NCI-H2107 (cell line): ENCODE data around the gene CFDP1.

Experiments used
- DNase-seq: peaks from one replicate; lab custom pipeline; 2025; lab: John Stamatoyannopoulos, UW

CFDP1 gene

GRCh38 chr16:75319513-75320411 lies 113.5 kb downstream of the CFDP1 start:
- no peak for DNase-seq

DNA sequence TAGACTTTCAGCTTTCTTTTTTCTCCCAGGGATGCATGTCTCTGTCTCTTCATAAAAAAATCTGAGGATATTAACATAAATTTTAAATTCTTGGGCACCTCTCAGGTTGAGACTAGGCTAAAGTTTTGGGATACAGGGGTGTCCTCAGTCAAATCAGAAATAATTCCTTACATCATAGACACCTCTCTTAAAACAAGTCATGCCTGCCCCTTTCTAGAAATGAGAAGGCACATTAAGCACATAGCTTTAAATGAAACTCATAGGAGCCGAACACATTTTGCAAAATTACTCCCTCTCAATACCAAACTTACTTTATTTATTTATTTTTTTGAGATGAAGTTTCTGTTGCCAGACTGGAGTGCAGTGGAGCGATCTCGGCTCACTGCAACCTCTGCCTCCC lies 114.6 kb downstream of the CFDP1 start:
- no peak for DNase-seq

DNA sequence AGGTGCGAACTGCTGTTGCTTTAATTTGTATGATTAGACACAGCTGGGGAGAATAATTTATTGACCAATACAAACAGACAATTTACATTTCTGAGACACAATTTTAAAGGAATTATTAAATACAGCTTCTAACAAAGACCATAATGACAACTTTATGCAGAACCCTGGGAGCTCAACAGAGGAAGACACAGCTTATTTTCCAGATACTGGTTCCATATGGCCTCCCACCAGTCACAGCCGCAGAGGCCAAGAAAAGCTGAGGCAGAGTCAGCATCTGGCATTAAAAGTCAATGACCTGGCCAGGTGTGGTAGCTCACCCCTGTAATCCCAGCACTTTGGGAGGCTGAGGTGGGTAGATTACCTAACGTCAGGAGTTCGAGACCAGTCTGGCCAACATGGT lies 115.8 kb downstream of the CFDP1 start:
- no peak for DNase-seq

GRCh38 chr16:75317101-75317522 lies 116.2 kb downstream of the CFDP1 start:
- DNase-seq, result no peak

DNA sequence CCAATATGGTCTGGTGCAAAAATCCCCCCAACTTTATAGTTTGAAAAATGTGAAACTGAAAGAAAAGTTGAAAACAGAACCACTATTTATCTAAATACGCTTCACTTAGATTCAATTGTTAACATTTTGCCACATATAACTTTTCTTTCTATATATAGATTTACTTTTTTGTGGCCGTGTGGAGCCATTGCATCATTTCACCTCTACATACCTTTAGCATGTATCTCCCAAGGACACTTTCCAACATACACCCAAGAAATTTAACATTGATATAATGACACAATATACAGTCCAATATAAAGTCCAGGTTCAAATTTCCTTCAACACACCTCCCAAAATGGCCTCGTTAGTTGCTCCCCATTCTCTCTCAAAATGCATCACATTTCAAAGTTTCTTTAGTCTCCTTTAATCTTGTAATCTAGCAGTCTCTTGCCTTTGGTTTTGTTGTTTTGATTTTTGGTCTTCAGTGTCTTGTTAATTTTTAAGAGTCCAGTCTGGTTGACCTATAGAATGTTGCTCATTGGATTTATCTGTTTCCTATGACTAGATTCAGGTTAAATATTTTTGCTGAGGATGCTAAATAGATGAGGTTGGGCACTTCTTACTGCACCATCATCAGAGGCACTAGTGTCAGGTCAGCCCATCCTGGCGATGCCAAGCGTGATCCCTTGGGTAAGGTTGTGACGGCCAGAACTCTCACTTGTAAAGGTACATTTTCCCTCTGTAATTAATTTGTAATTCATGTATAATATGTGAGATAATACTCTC lies 117.6 kb downstream of the CFDP1 start:
- no peak for DNase-seq

DNA sequence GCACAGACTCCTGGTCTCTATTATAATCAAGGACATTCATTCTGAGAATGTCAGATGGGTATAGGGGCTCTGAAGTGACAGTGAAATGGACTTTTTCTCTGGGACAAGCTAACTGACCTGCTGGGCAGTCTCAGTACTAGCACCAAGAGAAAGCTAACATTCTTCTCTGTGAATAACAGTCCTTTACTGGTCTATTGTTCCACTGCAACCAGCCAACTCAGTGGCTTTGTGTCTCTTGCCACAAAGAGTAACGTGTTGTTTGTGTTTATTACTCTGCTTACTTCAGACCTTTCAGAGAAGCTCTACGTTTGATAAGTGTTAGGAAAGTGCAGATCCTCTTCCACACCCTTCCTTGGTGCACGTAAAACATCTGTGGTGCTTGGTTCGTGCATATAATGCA lies 120.4 kb downstream of the CFDP1 start:
- DNase-seq, result no peak

DNA sequence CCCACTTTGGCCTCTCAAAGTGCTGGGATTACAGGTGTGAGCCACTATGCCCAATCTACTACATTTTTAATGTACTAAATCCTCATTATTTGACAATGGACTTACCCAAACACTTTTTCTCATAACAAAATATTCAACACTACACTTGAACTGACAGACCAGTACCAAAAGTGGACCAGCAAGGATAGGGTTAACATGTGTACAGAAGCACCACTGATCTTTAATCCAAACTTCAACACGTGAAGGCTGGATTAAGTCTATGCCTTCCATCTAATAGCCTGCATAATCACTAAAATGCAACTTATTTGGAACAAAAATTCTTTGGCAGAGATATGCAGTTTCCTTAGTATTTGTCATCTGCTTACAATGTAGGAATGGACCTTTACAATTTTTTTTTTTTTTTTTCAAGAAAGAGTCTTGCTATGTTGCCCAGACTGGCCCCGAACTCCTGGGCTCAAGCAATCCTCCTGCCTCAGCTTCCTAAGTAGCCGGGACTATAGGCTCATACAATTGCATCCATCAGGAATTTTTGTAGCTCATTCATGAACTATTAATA lies 121.8 kb downstream of the CFDP1 start:
- DNase-seq, result no peak

DNA sequence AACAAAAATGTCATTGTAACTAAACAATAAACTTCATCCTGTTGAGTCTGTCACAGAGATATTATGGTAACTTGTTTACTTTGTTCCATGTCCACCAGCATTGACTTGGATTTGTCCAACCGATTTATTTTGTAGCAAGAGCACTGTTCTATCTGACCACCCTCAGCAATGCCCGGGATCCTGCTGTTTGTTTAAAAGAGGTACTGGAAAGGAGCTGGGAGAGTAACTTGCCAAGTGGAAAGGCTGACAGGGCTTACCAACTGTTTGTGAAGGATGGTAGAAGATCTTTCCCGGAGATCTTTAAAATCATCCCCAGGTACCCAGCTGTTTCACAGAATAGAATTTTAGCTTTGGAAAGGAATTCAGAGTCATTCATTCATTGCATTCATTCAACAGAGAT lies 122.8 kb downstream of the CFDP1 start:
- no peak for DNase-seq

- DNase-seq, result no peak
These were observed 123.3 kb downstream of the CFDP1 start for GRCh38 chr16:75309899-75310430.

DNA sequence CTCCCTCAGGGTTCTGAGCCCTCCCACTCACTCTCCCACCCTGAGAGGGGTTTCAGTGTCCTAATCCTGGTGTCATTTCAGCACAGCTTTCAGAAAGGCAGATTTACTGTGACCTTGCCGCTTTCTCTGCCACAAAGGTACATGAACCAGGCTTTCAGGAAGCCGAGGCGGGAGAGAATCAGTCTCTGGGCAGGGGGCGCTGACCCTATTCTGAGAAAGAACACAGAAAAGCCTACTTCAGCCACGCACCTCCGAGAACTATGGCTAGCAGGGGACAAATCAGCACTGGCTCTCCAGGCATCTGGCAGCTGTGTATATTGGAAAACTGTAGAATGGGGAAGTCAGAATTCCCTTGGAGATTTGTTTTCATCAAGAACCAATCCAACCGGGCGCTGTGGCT lies 124.1 kb downstream of the CFDP1 start:
- DNase-seq, result no peak

DNA sequence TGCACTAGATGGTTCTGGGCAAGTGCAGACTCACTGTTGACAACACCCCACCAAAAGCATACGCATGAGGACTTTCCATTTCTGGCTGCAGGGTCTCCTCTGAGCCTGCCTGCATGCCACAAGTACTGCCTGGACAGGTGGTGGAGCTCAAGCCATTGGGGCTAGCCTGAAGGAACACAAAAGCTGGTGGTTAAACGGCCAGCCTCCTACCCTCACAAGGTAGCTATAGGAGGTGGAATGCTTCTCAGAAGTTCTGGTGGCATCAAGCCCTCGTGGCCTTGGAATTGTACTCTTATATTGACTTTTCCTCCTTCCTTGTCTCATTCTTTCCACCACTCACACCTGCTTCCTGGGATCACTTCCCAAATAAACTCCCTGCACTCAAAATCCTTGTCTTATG lies 125.3 kb downstream of the CFDP1 start:
- DNase-seq, result no peak

GRCh38 chr16:75307506-75307905 lies 125.8 kb downstream of the CFDP1 start:
- no peak for DNase-seq

- no peak for DNase-seq
These were observed 127.1 kb downstream of the CFDP1 start for GRCh38 chr16:75306099-75306762.

DNA sequence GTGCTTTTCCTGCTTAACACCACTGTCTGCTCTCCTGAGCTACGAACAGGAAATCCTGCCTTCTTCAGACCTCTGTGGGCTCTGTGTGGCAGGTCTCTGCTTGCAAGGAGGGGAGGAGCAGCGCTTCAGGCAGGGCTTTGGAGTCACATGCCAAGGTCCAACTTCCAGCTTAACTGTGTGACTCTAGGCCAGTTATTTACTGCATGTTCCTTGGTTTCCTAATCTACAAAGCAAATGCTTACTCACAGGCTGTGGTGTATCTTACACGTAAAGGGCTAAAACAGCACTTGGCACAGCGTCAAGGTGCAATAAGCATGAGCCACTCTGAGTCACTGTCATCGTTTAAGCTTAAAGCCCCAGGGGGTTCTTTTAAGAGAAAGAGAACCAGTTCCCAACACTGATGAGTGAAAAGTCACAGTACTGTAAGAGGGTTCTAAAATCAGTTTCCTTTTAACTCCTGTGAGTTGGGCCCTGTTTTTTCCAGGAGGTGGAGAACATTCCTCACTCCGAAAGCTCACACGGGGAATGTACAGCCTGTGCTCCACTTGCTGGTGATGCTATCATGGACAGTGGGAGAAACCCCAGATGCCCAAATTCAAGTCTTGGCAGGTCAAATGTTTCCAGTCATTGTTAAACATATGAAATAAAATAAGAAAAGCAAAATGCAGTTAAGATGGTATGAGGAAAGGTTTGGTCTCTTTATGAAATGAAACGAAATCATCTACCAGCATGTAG lies 127.8 kb downstream of the CFDP1 start:
- DNase-seq, result peak; percentile 63

- DNase-seq, result no peak
These were observed 128.6 kb downstream of the CFDP1 start for GRCh38 chr16:75304521-75305363.

DNA sequence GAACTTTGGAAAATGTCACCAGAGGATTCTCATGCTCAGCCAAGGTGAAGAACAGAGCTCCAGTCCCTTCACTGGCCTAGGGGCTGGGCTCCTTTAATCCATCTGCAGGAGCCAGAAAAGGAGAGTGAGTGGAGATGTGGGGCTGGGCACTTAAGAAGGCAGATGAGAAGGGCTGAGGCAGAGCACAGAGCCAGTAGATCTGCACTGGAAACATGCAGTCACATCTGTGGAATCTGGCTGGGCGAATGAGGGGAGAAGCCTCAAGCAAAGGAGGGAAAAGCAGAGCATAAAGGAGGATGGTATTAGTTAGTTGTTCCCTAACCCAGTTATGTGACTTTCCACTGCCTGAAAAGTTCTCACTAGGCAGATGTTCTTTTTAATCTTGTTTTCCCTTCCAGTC lies 131.5 kb downstream of the CFDP1 start:
- DNase-seq, result no peak

DNA sequence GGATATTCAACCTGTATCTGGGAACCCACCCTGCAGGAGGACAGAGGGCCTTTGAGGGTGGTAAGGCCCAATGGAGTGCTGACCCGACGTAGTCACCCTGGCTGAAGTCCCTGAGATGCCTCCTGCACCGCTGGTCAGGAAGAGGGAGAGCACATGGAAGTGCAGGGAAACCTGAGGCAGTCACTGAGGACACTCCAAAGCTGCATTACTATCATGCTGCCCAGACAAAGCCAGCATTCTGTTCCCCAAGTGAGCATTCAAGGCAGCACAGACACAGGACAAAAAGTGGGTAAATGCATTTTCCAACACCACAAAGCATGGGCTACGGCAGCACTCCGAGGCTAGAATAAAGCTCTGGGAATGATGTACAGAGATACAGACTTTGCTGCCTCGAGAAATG lies 135.0 kb downstream of the CFDP1 start:
- no peak for DNase-seq

DNA sequence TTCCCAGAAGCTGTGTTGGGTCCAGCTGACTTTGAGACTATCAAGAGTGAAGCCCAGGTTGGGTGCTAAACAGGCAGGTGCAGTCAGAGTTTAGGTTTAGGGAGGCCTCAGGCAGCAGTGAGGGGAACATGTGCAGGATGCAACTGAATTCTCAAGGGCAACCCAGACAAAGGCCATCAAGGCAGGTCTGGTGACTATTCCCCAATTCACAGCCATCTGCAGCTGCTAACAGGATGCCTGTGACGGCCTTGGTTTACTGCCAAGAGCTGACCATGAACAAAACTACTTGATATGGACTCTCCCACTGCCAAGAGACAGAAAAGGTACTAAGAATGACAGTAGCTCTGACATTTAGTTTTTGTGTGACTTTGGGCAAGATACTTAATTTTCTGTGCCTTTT lies 136.7 kb downstream of the CFDP1 start:
- DNase-seq, result no peak

DNA sequence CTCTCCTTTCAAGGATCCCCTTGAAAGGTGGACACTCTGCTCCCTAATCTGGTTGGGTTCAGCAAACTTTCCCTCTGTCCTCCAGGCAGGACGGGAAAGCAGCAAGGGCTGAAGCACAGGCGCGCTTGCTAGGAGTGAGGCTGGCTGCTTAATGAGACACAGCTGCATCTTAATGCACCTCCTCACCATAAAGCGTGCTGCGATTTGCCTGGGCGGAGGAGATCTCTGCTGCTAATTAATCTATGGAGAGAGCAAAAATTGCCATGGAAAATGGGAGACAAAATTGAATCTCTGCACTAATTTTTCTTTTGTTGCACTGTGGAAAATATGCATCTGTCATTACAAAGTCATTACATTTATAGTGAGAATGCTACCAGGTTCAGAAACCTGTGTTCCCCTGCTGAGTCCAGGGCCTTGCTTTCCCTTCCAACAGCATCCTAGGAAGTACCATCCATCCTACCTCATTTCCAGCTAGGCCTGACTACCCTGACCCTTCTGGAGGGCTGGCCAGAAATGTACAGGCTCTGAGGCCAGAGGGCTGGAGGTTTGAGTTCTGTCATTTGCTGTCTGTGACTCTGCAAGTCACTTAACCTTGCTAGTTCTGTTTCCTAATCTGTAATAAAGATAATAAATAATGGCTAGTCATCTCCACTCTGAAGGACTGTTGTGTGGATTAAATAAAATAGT lies 138.4 kb downstream of the CFDP1 start:
- no peak for DNase-seq

DNA sequence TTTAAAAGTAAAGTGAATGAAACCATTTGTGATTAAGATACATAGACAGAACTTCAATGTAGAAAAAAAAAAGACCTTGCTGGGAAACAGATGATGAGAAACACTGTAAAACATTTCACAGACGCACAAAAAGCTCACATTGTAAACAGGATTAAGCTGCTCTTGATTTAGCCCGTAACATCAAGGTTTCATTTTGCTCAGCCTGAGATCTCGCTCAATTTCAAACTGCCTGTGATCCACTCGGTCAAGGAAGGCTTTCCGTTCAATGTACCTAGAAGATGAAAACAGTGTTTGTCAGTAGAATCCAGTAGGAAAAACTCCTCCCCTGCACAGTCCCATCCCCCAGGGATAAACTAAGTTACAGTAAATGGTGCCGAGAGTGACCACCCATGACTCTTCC lies 139.5 kb downstream of the CFDP1 start:
- DNase-seq, result no peak
